Islet of Langerhans (tissue), 1 donor: ENCODE measurements around the gene PRRC2A.

Experiments
- FAIRE-seq: peaks from one replicate; lab custom pipeline; 2011; peaks lifted over from hg19 to GRCh38; lab: Jason Lieb, UNC

Gene PRRC2A

GRCh38 chr6:31626952-31627351, 6.4 kb downstream of the PRRC2A start:
- no peak for FAIRE-seq

DNA sequence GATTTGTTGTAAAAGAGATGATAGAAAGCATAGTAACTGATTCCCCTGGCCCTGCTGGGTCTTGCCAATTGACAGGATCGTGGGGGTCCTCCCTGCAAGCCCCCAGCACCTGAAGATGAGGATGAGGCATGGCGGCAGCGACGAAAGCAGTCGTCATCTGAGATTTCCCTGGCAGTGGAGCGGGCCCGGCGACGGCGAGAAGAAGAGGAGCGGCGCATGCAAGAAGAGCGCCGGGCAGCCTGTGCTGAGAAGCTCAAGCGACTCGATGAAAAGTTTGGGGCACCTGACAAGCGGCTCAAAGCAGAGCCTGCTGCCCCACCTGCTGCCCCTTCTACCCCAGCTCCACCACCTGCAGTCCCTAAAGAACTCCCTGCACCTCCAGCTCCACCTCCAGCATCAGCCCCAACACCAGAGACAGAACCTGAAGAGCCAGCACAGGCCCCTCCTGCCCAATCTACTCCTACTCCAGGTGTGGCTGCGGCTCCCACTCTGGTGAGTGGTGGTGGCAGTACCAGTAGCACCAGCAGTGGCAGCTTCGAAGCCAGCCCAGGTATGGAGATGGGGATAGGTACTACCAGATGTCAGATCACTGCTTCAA, 7.3 kb downstream of the PRRC2A start:
- no peak for FAIRE-seq

DNA sequence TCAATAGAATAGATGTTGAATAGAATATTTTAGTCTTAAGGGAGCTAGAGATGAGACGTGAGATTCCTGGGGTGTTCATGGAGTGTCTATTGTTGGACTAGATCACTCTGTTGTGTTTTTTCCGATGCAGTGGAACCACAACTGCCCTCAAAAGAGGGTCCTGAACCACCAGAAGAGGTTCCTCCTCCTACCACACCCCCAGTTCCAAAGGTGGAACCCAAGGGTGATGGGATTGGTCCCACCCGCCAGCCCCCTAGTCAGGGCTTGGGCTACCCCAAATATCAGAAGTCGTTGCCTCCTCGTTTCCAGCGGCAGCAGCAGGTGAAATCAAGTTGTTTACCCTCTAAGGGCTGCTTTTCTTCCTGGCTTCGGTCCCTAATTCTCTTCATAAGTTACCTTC, 8.5 kb downstream of the PRRC2A start:
- FAIRE-seq: no peak

GRCh38 chr6:31630177-31630934, 9.8 kb downstream of the PRRC2A start:
- no peak for FAIRE-seq

- FAIRE-seq: no peak
Observed at GRCh38 chr6:31631209-31631608, 10.7 kb downstream of the PRRC2A start.

DNA sequence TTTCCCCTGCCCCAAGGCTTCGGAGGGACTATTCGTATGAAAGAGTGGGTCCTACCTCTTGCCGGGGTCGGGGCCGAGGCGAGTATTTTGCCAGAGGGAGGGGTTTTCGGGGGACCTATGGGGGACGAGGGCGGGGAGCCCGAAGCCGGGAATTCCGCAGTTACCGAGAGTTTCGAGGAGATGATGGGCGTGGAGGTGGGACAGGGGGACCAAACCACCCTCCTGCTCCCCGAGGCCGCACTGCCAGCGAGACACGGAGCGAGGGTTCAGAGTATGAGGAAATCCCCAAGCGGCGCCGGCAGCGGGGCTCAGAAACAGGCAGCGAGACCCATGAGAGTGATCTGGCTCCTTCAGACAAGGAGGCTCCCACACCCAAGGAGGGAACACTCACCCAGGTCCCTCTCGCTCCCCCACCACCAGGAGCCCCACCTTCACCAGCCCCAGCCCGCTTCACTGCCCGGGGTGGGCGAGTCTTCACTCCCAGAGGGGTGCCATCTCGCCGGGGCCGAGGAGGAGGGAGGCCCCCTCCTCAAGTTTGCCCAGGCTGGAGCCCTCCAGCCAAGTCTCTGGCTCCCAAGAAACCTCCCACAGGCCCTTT, 11.3 kb downstream of the PRRC2A start:
- no peak for FAIRE-seq

DNA sequence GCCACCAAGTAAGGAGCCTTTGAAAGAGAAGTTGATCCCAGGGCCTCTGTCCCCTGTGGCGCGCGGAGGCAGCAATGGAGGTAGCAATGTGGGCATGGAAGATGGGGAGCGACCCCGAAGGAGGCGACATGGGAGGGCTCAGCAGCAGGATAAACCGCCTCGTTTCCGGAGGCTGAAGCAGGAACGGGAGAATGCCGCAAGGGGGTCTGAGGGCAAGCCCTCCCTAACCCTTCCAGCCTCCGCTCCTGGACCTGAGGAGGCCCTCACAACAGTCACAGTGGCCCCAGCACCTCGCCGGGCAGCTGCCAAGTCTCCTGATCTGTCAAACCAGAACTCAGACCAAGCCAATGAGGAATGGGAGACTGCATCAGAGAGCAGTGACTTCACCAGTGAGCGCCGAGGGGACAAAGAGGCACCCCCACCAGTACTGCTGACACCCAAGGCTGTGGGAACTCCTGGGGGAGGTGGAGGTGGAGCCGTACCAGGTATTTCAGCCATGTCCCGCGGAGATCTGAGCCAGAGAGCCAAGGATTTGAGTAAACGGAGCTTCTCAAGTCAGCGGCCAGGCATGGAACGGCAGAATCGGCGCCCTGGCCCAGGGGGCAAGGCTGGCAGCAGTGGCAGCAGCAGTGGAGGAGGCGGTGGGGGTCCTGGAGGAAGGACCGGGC, 11.9 kb downstream of the PRRC2A start:
- no peak for FAIRE-seq

- no peak for FAIRE-seq
Observed at GRCh38 chr6:31633447-31633846, 12.9 kb downstream of the PRRC2A start.

DNA sequence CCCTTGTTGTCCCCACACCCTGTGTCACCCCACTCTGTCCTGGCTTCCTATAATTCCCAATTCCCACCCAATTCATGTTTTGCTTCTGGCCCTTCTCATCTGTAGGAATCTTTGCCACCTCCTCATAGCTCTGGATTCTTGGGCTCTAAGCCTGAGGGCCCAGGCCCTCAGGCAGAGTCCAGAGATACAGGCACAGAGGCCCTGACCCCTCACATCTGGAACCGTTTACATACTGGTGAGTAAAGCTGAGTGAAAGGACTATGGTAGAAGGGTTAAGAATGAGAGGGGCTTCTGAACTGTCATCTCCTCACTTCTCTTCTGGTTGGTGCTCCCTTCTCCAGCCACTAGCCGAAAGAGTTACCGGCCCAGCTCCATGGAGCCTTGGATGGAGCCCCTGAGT, 13.6 kb downstream of the PRRC2A start:
- FAIRE-seq: no peak

- no peak for FAIRE-seq
Observed at GRCh38 chr6:31634969-31635575, 14.6 kb downstream of the PRRC2A start.

- no peak for FAIRE-seq
Observed at GRCh38 chr6:31636698-31637596, 16.4 kb downstream of the PRRC2A start.

DNA sequence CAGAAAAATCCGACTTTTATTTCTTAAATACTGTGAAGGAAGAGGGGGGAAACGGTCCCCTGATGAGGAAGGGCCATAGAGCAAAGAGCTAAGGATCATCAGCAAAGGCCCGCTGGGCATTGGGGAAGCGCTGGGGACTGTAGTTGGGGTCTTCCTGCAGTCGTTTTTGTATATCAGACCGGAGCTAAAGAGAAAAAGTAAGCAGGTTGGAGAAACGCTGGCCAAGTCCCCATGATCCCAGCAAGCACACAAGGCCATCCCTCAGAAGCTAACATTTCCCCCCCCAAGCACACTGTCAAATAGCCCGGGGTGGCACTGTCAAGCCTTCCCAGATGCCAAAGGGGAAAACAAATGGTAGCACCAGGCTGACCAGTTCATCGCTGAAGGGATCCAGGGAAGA, 18.5 kb downstream of the PRRC2A start:
- FAIRE-seq: no peak

DNA sequence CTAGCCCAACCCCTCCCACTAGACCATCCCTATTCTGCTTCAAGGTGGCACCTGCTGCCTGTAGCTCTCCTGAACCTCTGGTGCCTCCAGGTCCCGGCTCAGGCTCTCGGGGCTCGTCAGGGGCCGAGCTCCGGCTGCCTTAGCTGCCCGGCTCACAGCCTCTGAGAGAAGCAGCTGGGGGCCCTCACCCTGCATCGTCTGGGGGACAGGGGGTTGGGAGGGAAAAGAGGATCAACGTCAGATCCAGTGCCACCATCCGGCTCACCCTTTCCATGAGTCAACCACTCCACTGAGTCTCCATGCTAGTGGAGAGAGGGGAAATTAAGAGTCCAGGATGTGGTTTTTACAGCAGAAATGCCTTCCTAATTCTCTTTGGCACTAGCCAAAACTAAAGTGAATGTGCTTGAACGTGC, 18.9 kb downstream of the PRRC2A start:
- FAIRE-seq: no peak

DNA sequence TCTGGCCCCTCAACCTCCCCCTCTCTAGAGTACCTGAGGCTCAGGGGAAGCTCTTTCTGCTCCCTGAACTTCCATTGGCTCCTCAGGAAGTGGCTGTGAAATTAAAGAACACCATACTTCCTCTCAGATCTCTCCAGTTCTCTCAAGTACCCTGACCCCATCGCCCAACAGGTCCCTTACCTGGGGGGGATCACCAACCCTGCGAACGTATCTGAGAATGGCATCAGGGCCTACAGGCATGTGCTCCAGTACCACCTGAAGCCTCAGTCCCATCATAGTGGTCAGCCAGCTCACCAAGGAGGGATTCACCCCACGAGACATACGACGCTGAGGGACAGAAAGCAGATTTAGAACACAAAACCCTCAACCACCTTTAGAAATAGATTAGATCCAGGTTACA, 20.1 kb downstream of the PRRC2A start:
- FAIRE-seq: no peak

DNA sequence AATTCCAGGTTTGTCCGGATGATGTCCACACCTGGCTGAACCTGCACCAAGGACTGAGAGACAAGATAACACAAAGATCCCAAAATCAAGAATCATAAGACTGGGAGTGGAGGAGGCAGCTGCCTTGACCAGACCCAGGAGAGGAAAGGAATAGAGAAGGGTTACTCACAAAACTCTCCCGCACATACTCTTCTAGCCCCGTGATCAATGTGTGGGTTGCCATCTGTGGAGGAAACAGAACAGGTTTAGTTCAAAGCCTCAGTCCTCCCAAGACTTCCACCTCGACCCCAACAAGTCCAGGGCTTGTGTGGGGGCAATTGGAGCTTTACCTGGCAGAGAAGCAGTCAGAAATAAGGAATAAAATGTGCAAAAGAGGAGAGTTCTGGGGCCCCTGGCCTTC, 20.9 kb downstream of the PRRC2A start:
- FAIRE-seq: no peak

DNA sequence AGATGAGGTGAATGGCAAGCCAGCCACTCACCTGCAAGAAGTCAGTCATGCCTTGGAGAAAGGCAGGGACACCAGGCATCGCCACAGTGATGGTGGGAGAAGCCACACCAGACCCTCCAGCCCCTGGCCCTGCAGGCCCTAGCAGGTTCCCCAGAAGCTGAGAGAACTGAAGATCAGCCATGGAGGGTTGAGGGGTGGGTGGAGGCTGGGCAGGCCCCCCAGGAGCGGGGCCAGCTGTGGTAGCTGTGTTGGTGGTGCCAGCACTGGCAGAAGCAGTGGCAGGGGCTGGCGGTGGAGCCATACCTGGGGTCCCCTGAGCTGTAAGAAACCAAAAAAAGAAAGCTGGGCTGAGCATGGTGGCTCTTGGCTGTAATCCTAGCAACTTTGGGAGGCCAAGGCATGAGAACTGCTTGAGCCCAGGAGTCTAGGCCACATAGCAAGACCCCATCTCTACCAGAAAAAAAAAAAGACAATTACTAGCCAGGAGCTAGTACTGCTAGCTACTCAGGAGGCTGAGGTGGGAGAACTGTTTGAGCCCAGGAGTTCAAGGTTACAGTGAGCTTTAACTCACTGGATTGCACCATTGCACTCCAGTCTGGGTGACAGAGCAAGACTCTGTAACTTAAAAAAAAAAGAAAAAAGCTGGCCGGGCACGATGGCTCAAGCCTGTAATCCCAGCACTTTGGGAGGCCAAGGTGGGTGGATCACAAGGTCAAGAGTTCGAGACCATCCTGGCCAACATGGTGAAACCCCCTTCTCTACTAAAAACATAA, 22.5 kb downstream of the PRRC2A start:
- FAIRE-seq: no peak

DNA sequence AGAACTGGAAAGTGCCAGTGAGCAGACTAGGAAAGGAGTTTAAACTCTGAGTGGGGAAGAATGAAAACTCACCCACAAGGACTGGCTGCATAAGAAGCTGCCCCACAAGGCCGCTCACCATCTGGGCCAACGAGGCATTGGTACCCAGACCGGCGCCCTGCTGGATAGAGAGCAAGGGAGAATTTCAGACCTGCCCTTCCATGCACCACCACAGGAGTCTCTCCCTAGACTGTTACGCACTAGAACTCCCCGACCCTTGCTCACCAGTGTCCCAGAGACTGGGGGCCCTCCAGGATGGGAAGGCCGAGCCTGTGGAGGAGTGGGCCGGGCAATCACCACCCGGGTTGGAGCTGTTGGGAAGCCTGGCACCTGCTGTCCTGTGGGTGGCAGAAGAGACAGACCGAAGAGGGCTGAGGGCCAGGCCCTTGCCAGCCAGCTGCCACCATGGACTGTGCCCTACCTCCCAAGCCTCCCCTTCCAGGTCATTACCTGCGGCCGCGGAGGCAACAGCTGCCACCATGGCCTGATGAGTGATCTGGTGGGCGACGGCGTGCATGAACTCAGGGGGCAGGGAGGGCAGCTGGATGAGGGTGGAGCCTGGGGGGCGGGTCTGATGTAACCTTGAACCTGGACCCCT, 23.4 kb downstream of the PRRC2A start:
- no peak for FAIRE-seq

DNA sequence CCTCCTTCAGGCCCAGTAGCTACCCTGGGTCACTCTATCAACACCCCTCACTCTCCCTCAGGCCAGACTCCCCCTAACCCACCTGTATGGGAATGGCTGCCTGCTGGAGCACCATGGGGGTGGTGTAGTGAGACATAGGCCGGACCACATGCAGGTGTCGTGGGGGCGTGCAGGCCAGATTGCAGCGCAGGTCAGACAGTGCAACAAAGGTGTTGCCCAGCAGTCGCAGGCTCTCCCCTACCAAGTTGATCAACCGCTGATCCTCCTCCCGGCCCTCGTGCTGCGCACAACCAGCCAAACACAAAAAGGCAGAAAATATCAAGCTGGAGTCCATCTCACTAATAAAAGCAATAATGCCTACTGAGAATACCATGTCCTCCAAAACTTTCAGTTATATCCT, 24.8 kb downstream of the PRRC2A start:
- no peak for FAIRE-seq

- no peak for FAIRE-seq
Observed at GRCh38 chr6:31651602-31652191, 31.2 kb downstream of the PRRC2A start.
